HEK293 (cell line): ENCODE results near the gene TAS2R46.
"Not testable (repeated sequence)": the region's sequence is repeated elsewhere in the genome, so short reads cannot be mapped to it uniquely, and the experiment has no call there.

Experiments
- CTCF ChIA-PET: fragments of 350-600 bp; formaldehyde crosslinking; extraction: SDS; loops from one replicate; lab custom pipeline; 2021; ENCODE audit warnings: antibody characterized with exemption; lab: Yijun Ruan, JAX
- POLR2A ChIA-PET: fragments of 300-600 bp; formaldehyde crosslinking; extraction: SDS; loops from one replicate; lab custom pipeline; 2020; ENCODE audit warnings: antibody characterized with exemption, inconsistent platforms; lab: Yijun Ruan, JAX
- H3K27ac ChIP-seq: fragments of 200-500 bp; sonication (Bioruptor generic); 2 replicates; pipeline ENCODE4 v1.5.1; 2014; ENCODE audit warnings: low read depth, low read length, control low read depth, inconsistent platforms; ENCODE audit errors: extremely low read depth
- H3K36me3 ChIP-seq, 2 experiments: fragments of 200-500 bp in 1 of 2; sonication (Bioruptor generic) in 1 of 2; 1 replicate in 1 of 2; 2 replicates in 1 of 2; pipeline ENCODE4 v1.5.1; 2014 to 2017; ENCODE audit warnings: inconsistent platforms in 2 of 2, low read length in 2 of 2; ENCODE audit not compliant: control insufficient read depth in 2 of 2, insufficient read depth in 1 of 2
- H3K4me1 ChIP-seq: fragments of 200-500 bp; sonication (Bioruptor generic); 2 replicates; pipeline ENCODE4 v1.5.1; 2014; ENCODE audit warnings: mild to moderate bottlenecking, low read length, inconsistent platforms; ENCODE audit not compliant: control insufficient read depth, insufficient read depth
- H3K4me3 ChIP-seq: 2 replicates; pipeline ENCODE4 v1.5.1; 2011; ENCODE audit warnings: low read depth, mild to moderate bottlenecking, control low read depth, low read length, moderate library complexity
- H3K9me3 ChIP-seq: fragments of 200-500 bp; sonication (Bioruptor generic); 2 replicates; pipeline ENCODE4 v1.5.1; 2014; ENCODE audit warnings: low read depth, low read length, inconsistent platforms; ENCODE audit not compliant: control insufficient read depth, insufficient read depth
- IKZF3 ChIP-seq: fragments of 450-650 bp; IDR thresholded peaks from 2 replicates; pipeline ENCODE4 v1.5.0; 2018; ENCODE audit warnings: missing biosample characterization, mild to moderate bottlenecking, missing genetic modification characterization, moderate library complexity
- PATZ1 ChIP-seq: fragments of 450-650 bp; formaldehyde crosslinking; IDR thresholded peaks from 2 replicates; pipeline ENCODE4 v1.5.1; 2016; ENCODE audit warnings: missing biosample characterization, missing genetic modification characterization
- PBX3 ChIP-seq: sonication (generic); formaldehyde crosslinking; IDR thresholded peaks from 2 replicates; pipeline ENCODE4 v1.8.1; 2022; ENCODE audit warnings: mild to moderate bottlenecking, moderate library complexity, missing genetic modification reagents
- PRDM1 ChIP-seq: fragments of 450-650 bp; formaldehyde crosslinking; IDR thresholded peaks from 2 replicates; pipeline ENCODE4; 2016; ENCODE audit warnings: missing biosample characterization, missing genetic modification characterization
- PRDM4 ChIP-seq: fragments of 450-650 bp; formaldehyde crosslinking; IDR thresholded peaks from 2 replicates; pipeline ENCODE4 v1.5.1; 2017; ENCODE audit warnings: missing biosample characterization, missing genetic modification characterization
- SCRT2 ChIP-seq: fragments of 450-650 bp; formaldehyde crosslinking; IDR thresholded peaks from 2 replicates; pipeline ENCODE4 v1.5.1; 2016; ENCODE audit warnings: missing biosample characterization, missing genetic modification characterization
- SP7 ChIP-seq: fragments of 450-650 bp; formaldehyde crosslinking; IDR thresholded peaks from 2 replicates; pipeline ENCODE4 v1.5.1; 2016; ENCODE audit warnings: missing biosample characterization, missing genetic modification characterization
- YY2 ChIP-seq: fragments of 450-650 bp; formaldehyde crosslinking; IDR thresholded peaks from 2 replicates; pipeline ENCODE4 v1.5.1; 2016; ENCODE audit warnings: missing biosample characterization, missing genetic modification characterization
- ZBTB17 ChIP-seq: fragments of 450-650 bp; formaldehyde crosslinking; IDR thresholded peaks from 2 replicates; pipeline ENCODE4 v1.5.1; 2016; ENCODE audit warnings: missing biosample characterization, missing genetic modification characterization
- ZBTB6 ChIP-seq: fragments of 450-650 bp; formaldehyde crosslinking; IDR thresholded peaks from 2 replicates; pipeline ENCODE4 v1.5.1; 2017; ENCODE audit warnings: missing biosample characterization, missing genetic modification characterization
- ZBTB8A ChIP-seq: fragments of 450-650 bp; formaldehyde crosslinking; IDR thresholded peaks from 2 replicates; pipeline ENCODE4 v1.5.1; 2016; ENCODE audit warnings: missing biosample characterization, missing genetic modification characterization
- ZNF114 ChIP-seq: fragments of 450-650 bp; formaldehyde crosslinking; IDR thresholded peaks from 2 replicates; pipeline ENCODE4 v1.5.0; 2017; ENCODE audit warnings: missing biosample characterization, missing genetic modification characterization
- ZNF132 ChIP-seq: fragments of 450-650 bp; formaldehyde crosslinking; IDR thresholded peaks from 2 replicates; pipeline ENCODE4 v1.5.1; 2017; ENCODE audit warnings: missing biosample characterization, missing genetic modification characterization, borderline replicate concordance
- ZNF133 ChIP-seq: fragments of 450-650 bp; formaldehyde crosslinking; IDR thresholded peaks from 2 replicates; pipeline ENCODE4 v1.5.1; 2016; ENCODE audit warnings: missing biosample characterization, missing genetic modification characterization
- ZNF140 ChIP-seq: fragments of 450-650 bp; formaldehyde crosslinking; IDR thresholded peaks from 2 replicates; pipeline ENCODE4 v1.5.1; 2016; ENCODE audit warnings: missing biosample characterization, missing genetic modification characterization
- ZNF26 ChIP-seq: fragments of 450-650 bp; formaldehyde crosslinking; IDR thresholded peaks from 2 replicates; pipeline ENCODE4 v1.5.1; 2016; ENCODE audit warnings: missing biosample characterization, missing genetic modification characterization
- ZNF366 ChIP-seq: fragments of 450-650 bp; formaldehyde crosslinking; conservative IDR thresholded peaks from 2 replicates; pipeline ENCODE4 v1.5.1; 2016; ENCODE audit warnings: missing biosample characterization, missing genetic modification characterization
- ZNF433 ChIP-seq: fragments of 450-650 bp; formaldehyde crosslinking; IDR thresholded peaks from 2 replicates; pipeline ENCODE4 v1.5.1; 2016; ENCODE audit warnings: missing biosample characterization, missing genetic modification characterization, low read depth
- ZNF629 ChIP-seq: fragments of 450-650 bp; formaldehyde crosslinking; IDR thresholded peaks from 2 replicates; pipeline ENCODE4 v1.5.1; 2017; ENCODE audit warnings: missing biosample characterization, missing genetic modification characterization
- ZSCAN5A ChIP-seq: fragments of 450-650 bp; formaldehyde crosslinking; IDR thresholded peaks from 2 replicates; pipeline ENCODE4 v1.5.1; 2016; ENCODE audit warnings: missing biosample characterization, missing genetic modification characterization

The TAS2R46 gene

GRCh38 chr12:11106288-11106687, 44.2 kb upstream of the TAS2R46 start:
- no peaks in the 10 kb centered on the region for H3K4me1 ChIP-seq
- H3K27ac ChIP-seq = no peak overlapping the region
- CTCF ChIA-PET = no interaction called here
- POLR2A ChIA-PET = no interaction called here
- no peaks in the 10 kb centered on the region for H3K9me3 ChIP-seq
- peaks cover 0 to 4% of the 10 kb centered on the region in 2 experiments; a peak in 1 of 3 replicates for H3K36me3 ChIP-seq
- TF ChIP-seq PATZ1 (tag by site-specific recombination) (no peak), YY2 (tag by site-specific recombination) (no peak), ZBTB8A (tag by site-specific recombination) (no peak), ZNF629 (no peak), ZNF114 (tag by site-specific recombination) (no peak), PRDM1 (tag by site-specific recombination) (no peak), SP7 (tag by site-specific recombination) (no peak), PRDM4 (no peak), PBX3 (CRISPR knock-in tag) (no peak), ZNF26 (tag by site-specific recombination) (no peak), IKZF3 (tag by site-specific recombination) (no peak), ZNF366 (no peak), ZNF133 (tag by site-specific recombination) (no peak), SCRT2 (tag by site-specific recombination) (no peak), ZSCAN5A (no peak), ZNF433 (tag by site-specific recombination) (no peak)
- TF ChIP-seq, all 188 proteins: peak for 0
- no peak overlapping the region for H3K4me3 ChIP-seq

- no peaks in the 10 kb centered on the region for H3K4me1 ChIP-seq
- ChIA-PET CTCF (no interaction called here), POLR2A (no interaction called here)
- H3K4me3 ChIP-seq = no peak overlapping the region
- no peak overlapping the region for H3K27ac ChIP-seq
- no peak for TF ChIP-seq ZBTB17 (tag by site-specific recombination)
- TF ChIP-seq ZNF132 (tag by site-specific recombination) = no peak
- TF ChIP-seq ZNF140 (tag by site-specific recombination) = no peak
- no peak for TF ChIP-seq ZBTB6
- H3K36me3 ChIP-seq = peaks cover 0 to 4% of the 10 kb centered on the region in 2 experiments; a peak in 1 of 3 replicates
- H3K9me3 ChIP-seq = no peaks in the 10 kb centered on the region
Observed at GRCh38 chr12:11105546-11105945, 43.5 kb upstream of the TAS2R46 start.

GRCh38 chr12:11094910-11095309, 32.8 kb upstream of the TAS2R46 start:
- H3K4me1 ChIP-seq, CTCF ChIA-PET, POLR2A ChIA-PET, H3K36me3 ChIP-seq, H3K9me3 ChIP-seq, H3K4me3 ChIP-seq, H3K27ac ChIP-seq: not testable (repeated sequence)
